ENCODE measurements around the gene HEPACAM.

Gene HEPACAM

DNA sequence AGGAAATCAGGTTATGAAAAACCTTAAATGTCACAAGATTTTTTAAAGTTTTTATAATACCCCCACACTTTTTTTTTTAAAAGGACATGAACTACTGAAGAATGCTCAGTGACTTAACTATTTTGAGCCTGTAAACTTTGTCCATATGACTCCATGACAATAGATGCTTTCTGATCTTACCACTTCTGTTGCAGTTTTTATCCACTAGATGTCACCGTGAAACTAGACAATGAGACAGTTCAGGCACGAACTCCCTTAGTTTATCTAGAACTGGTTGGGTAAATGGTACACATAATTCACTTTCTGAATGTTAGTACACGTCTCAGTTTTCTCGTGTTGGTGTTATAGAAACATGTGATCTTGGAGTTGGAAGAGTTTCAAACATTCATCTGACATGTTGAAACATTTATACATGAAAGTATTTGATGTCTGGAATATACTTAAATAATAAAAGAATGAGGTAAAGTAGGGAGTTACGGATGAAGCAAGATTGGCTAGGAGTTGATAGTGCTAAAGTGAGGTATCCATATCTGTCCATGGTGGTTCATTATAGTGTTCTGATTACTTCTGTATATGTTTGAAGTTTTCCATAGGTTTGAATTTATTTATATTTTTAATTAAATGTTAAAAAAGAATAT, 26.2 kb upstream of the HEPACAM start:
- TF ChIP-seq EZH2phosphoT487 (conservative IDR thresholded peaks at IDR 0.05; ENCODE audit: low read length), result no peak
- TF ChIP-seq, protein P1, sequence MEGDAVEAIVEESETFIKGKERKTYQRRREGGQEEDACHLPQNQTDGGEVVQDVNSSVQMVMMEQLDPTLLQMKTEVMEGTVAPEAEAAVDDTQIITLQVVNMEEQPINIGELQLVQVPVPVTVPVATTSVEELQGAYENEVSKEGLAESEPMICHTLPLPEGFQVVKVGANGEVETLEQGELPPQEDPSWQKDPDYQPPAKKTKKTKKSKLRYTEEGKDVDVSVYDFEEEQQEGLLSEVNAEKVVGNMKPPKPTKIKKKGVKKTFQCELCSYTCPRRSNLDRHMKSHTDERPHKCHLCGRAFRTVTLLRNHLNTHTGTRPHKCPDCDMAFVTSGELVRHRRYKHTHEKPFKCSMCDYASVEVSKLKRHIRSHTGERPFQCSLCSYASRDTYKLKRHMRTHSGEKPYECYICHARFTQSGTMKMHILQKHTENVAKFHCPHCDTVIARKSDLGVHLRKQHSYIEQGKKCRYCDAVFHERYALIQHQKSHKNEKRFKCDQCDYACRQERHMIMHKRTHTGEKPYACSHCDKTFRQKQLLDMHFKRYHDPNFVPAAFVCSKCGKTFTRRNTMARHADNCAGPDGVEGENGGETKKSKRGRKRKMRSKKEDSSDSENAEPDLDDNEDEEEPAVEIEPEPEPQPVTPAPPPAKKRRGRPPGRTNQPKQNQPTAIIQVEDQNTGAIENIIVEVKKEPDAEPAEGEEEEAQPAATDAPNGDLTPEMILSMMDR (IDR thresholded peaks at IDR 0.05; ENCODE audit: insufficient read depth, low read length, poor library complexity, severe bottlenecking), result peak; percentile 45
- Histone ChIP-seq H3K4me3 (ENCODE audit: insufficient read depth, low read length, poor library complexity, severe bottlenecking) (no peak overlapping the region), H3K9ac (ENCODE audit: low read length) (no peak overlapping the region), H3K79me2 (ENCODE audit: insufficient read depth, low read length) (no peaks in the 10 kb centered on the region), H3K9me3 (ENCODE audit: insufficient read depth, low read length) (no peaks in the 10 kb centered on the region), H3K9me2 (replicated peaks; ENCODE audit: insufficient read depth, low read length) (no peaks in the 10 kb centered on the region), H3K27ac (ENCODE audit: low read depth, low read length) (no peak overlapping the region), H3K36me3 (ENCODE audit: low read length) (no peaks in the 10 kb centered on the region), H3F3A (ENCODE audit: insufficient read depth) (no peaks in the 10 kb centered on the region), H2AFZ (ENCODE audit: low read depth, low read length, severe bottlenecking) (no peak overlapping the region), H3K4me2 (ENCODE audit: low read depth, low read length, poor library complexity, severe bottlenecking) (no peak overlapping the region), H3K27me3 (ENCODE audit: low read length) (no peaks in the 10 kb centered on the region), H4K20me1 (ENCODE audit: low read depth, low read length) (no peaks in the 10 kb centered on the region)

DNA sequence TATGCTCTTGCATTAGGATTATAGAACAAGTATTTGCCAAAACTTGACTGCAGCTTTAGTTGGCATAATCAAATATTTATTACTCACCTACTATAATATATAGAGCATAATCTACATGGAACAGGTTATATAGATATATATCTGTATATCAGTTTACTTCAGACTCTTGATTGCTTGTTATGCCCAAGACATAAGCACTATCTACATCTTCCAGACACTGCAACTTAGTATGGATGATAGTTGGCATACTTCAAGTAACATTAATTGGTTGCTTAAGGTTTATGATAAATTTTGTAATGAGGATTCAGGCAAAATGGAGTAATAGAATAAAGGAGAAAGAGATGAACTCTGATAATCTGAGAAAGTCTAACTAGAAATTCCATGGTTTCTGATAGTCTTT, 19.2 kb upstream of the HEPACAM start:
- Histone ChIP-seq H3K36me3 (ENCODE audit: low read length) (no peaks in the 10 kb centered on the region), H3K9me2 (replicated peaks; ENCODE audit: insufficient read depth, low read length) (no peaks in the 10 kb centered on the region), H4K20me1 (ENCODE audit: low read depth, low read length) (no peaks in the 10 kb centered on the region), H3K4me3 (ENCODE audit: insufficient read depth, low read length, poor library complexity, severe bottlenecking) (peak overlapping the region; percentile 56), H3K9ac (ENCODE audit: low read length) (peak overlapping the region; percentile 66), H2AFZ (ENCODE audit: low read depth, low read length, severe bottlenecking) (no peak overlapping the region), H3K79me2 (ENCODE audit: insufficient read depth, low read length) (no peaks in the 10 kb centered on the region), H3F3A (ENCODE audit: insufficient read depth) (no peaks in the 10 kb centered on the region), H3K4me2 (ENCODE audit: low read depth, low read length, poor library complexity, severe bottlenecking) (peak overlapping the region; percentile 90), H3K27ac (ENCODE audit: low read depth, low read length) (no peak overlapping the region), H3K27me3 (ENCODE audit: low read length) (no peaks in the 10 kb centered on the region), H3K9me3 (ENCODE audit: insufficient read depth, low read length) (no peaks in the 10 kb centered on the region)
- no peak for TF ChIP-seq EZH2phosphoT487 (conservative IDR thresholded peaks at IDR 0.05; ENCODE audit: low read length)
- TF ChIP-seq, protein P1 (IDR thresholded peaks at IDR 0.05; ENCODE audit: insufficient read depth, low read length, poor library complexity, severe bottlenecking), result no peak

DNA sequence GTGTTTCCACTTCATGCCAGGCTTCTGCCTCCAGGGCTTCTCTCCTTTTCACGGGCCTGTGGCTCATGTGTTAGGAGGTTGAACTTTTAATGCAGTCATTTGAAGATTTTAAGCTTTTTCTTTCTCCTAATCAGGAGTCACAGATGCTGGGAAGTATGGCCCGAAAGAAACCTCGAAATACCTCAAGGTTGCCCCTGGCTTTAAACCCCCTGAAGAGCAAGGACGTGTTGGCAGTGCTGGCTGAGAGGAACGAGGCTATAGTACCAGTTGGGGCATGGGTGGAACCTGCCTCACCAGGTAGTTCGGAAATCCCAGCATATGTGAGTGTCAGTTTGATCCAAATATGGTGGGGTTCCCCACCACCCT, 18.7 kb upstream of the HEPACAM start:
- H3F3A ChIP-seq (ENCODE audit: insufficient read depth), result no peaks in the 10 kb centered on the region
- TF ChIP-seq EZH2phosphoT487 (conservative IDR thresholded peaks at IDR 0.05; ENCODE audit: low read length), result no peak
- TF ChIP-seq, protein P1 (IDR thresholded peaks at IDR 0.05; ENCODE audit: insufficient read depth, low read length, poor library complexity, severe bottlenecking), result no peak
- peak overlapping the region; percentile 90 for H3K4me2 ChIP-seq (ENCODE audit: low read depth, low read length, poor library complexity, severe bottlenecking)
- peak overlapping the region; percentile 56 for H3K4me3 ChIP-seq (ENCODE audit: insufficient read depth, low read length, poor library complexity, severe bottlenecking)
- peak overlapping the region; percentile 44 for H3K27ac ChIP-seq (ENCODE audit: low read depth, low read length)
- no peaks in the 10 kb centered on the region for H4K20me1 ChIP-seq (ENCODE audit: low read depth, low read length)
- peak overlapping the region; percentile 66 for H3K9ac ChIP-seq (ENCODE audit: low read length)
- peak overlapping the region; percentile 67 for H2AFZ ChIP-seq (ENCODE audit: low read depth, low read length, severe bottlenecking)
- no peaks in the 10 kb centered on the region for H3K9me2 ChIP-seq (replicated peaks; ENCODE audit: insufficient read depth, low read length)
- H3K27me3 ChIP-seq (ENCODE audit: low read length), result no peaks in the 10 kb centered on the region
- no peaks in the 10 kb centered on the region for H3K79me2 ChIP-seq (ENCODE audit: insufficient read depth, low read length)
- H3K36me3 ChIP-seq (ENCODE audit: low read length), result no peaks in the 10 kb centered on the region
- no peaks in the 10 kb centered on the region for H3K9me3 ChIP-seq (ENCODE audit: insufficient read depth, low read length)

Data from SU-DHL-6 (cell line).